Esophagus squamous epithelium (tissue), 4 donors: Measurements from ENCODE around the gene TSPAN13.

Source experiments
- CTCF ChIP-seq, 6 experiments: fragments of 450-650 bp in 4 of 6; fragments of 200-600 bp in 2 of 6; sonication (generic) in 2 of 6; IDR thresholded peaks; one replicate each; pipeline ENCODE4 v1.5.1; 2016 to 2019; ENCODE audit warnings: antibody characterized with exemption in 6 of 6, mild to moderate bottlenecking in 4 of 6, moderate library complexity in 4 of 6
- POLR2A ChIP-seq, 4 donors: fragments of 450-650 bp; IDR thresholded peaks; one replicate each; pipeline ENCODE4 v1.6.1; 2017; ENCODE audit warnings: antibody characterized with exemption in 4 of 4, mild to moderate bottlenecking in 4 of 4, moderate library complexity in 3 of 4

- no peak for TF ChIP-seq POLR2A (IDR thresholded peaks at IDR 0.05)
- no peak for TF ChIP-seq CTCF (IDR thresholded peaks at IDR 0.05)
Measured at GRCh38 chr7:16787127-16787526, 33.6 kb downstream of the TSPAN13 start.
